ENCODE measurements around the gene IGF2BP3. TPM values are rescaled to one million over a fixed set of nuclear protein-coding genes. Genes with fewer than 3 reads are reported as not detected.

The IGF2BP3 gene
- total and polyA plus RNA-seq, 8 donors: 1.8 to 63.2 (median 57.4) TPM

GRCh38 chr7:23443974-23444373, 26.3 kb downstream of the IGF2BP3 start:
- intact Hi-C loops (cut with DNase I): no loop called here
- ATAC-seq (no peak), DNase-seq (no peak)
- H3K4me1 ChIP-seq: no peaks in the 10 kb centered on the region
- no peak overlapping the region for H3K27ac ChIP-seq
- no peaks in the 10 kb centered on the region for H3K36me3 ChIP-seq
- H3K27me3 ChIP-seq: peaks cover 0 to 8% of the 10 kb centered on the region in 2 donors
- no peak overlapping the region for H3K4me3 ChIP-seq
- no peaks in the 10 kb centered on the region for H3K9me3 ChIP-seq
- TF ChIP-seq, protein P1, sequence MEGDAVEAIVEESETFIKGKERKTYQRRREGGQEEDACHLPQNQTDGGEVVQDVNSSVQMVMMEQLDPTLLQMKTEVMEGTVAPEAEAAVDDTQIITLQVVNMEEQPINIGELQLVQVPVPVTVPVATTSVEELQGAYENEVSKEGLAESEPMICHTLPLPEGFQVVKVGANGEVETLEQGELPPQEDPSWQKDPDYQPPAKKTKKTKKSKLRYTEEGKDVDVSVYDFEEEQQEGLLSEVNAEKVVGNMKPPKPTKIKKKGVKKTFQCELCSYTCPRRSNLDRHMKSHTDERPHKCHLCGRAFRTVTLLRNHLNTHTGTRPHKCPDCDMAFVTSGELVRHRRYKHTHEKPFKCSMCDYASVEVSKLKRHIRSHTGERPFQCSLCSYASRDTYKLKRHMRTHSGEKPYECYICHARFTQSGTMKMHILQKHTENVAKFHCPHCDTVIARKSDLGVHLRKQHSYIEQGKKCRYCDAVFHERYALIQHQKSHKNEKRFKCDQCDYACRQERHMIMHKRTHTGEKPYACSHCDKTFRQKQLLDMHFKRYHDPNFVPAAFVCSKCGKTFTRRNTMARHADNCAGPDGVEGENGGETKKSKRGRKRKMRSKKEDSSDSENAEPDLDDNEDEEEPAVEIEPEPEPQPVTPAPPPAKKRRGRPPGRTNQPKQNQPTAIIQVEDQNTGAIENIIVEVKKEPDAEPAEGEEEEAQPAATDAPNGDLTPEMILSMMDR (IDR thresholded peaks at IDR 0.05): no peak

- ATAC-seq (no peak), DNase-seq (no peak)
- Histone ChIP-seq H3K27me3 (no peaks in the 10 kb centered on the region), H3K4me1 (no peaks in the 10 kb centered on the region), H3K27ac (no peak overlapping the region), H3K4me3 (no peak overlapping the region), H3K36me3 (no peaks in the 10 kb centered on the region), H3K9me3 (no peaks in the 10 kb centered on the region)
- TF ChIP-seq, protein P1 (IDR thresholded peaks at IDR 0.05): no peak
- intact Hi-C loops (cut with DNase I): no loop called here
Observed at GRCh38 chr7:23438171-23438570, 32.1 kb downstream of the IGF2BP3 start.

DNA sequence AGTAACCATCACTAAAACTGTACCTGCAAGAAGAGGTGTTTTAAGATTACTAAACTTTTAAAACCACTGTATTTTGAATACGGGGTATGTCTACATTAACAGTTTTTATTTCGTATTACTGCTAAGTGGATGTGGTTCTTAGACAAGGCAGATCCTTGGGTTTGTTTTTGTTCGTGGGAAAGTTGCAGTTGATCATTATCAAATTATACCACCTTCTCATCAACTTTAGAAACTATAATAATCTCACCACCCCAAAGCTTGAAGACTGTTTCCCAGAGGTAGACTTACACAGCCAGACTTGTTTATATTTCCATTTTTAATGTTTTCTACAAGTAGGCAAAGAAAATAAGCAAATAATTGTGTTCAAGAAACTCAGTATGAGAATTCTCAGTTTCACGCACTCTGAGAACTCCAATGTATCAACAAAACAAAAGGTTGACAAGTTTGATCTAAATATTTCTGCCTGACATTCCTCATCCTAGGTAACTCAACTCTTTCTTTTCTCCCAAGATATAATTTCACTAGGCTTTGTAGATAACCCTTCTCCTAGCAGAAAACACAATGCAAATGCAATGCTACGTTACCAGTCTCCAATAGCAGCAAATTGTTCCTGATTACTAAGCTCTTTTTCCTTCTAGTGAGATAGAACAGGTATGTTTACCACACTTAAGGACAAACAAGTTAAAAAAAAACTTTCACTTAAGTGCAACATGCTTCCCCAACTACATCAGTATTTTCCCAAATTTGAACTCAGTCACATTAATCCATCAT, 36.0 kb downstream of the IGF2BP3 start:
- ATAC-seq: no peak
- H3K36me3 ChIP-seq: no peaks in the 10 kb centered on the region
- H3K27ac ChIP-seq: no peak overlapping the region
- peaks cover 7 to 9% of the 10 kb centered on the region in 2 donors for H3K27me3 ChIP-seq
- no peaks in the 10 kb centered on the region for H3K4me1 ChIP-seq
- H3K9me3 ChIP-seq: no peaks in the 10 kb centered on the region
- TF ChIP-seq, protein P1 (IDR thresholded peaks at IDR 0.05): no peak
- intact Hi-C loops (cut with DNase I): no loop called here
- H3K4me3 ChIP-seq: no peak overlapping the region
- no peak for DNase-seq

- Histone ChIP-seq H3K9me3 (no peaks in the 10 kb centered on the region), H3K4me3 (no peak overlapping the region), H3K27ac (no peak overlapping the region), H3K27me3 (peaks cover 7 to 9% of the 10 kb centered on the region in 2 donors), H3K36me3 (no peaks in the 10 kb centered on the region), H3K4me1 (no peaks in the 10 kb centered on the region)
- intact Hi-C loops (cut with DNase I): no loop called here
- DNase-seq (no peak), ATAC-seq (no peak)
- TF ChIP-seq, protein P1 (IDR thresholded peaks at IDR 0.05): no peak
Observed at GRCh38 chr7:23431702-23432199, 38.5 kb downstream of the IGF2BP3 start.

GRCh38 chr7:23430893-23431259, 39.4 kb downstream of the IGF2BP3 start:
- ATAC-seq: no peak
- Histone ChIP-seq H3K9me3 (no peaks in the 10 kb centered on the region), H3K4me1 (no peaks in the 10 kb centered on the region), H3K36me3 (no peaks in the 10 kb centered on the region), H3K4me3 (no peak overlapping the region), H3K27me3 (peaks cover 7 to 10% of the 10 kb centered on the region in 2 donors), H3K27ac (no peak overlapping the region)
- intact Hi-C loops (cut with DNase I): no loop called here
- DNase-seq: no peak
- TF ChIP-seq, protein P1 (IDR thresholded peaks at IDR 0.05): no peak
